Astrocyte of the cerebellum (primary cell): Measurements from ENCODE around the gene LRRC3C.

Experiments
- DNase-seq: peaks from one replicate; pipeline ENCODE4 v3.0.0-alpha.2; 2011; ENCODE audit warnings: low read depth
- H3K4me3 ChIP-seq: 2 replicates; pipeline ENCODE4 v1.5.1; 2011; ENCODE audit warnings: mild to moderate bottlenecking, low read depth, low read length, moderate library complexity
- in situ Hi-C: cut with HindIII; loops from 2 replicates; pipeline ENCODE4 v1.10.0; 2017; ENCODE audit warnings: low sequenced_read_pairs
- TF ChIP-seq, protein P1 (sequence below): IDR thresholded peaks from 2 replicates; pipeline ENCODE4 v1.5.1; 2012; ENCODE audit warnings: low read length, low read depth, moderate library complexity, mild to moderate bottlenecking; ENCODE audit errors: missing control alignments

The LRRC3C gene

DNA sequence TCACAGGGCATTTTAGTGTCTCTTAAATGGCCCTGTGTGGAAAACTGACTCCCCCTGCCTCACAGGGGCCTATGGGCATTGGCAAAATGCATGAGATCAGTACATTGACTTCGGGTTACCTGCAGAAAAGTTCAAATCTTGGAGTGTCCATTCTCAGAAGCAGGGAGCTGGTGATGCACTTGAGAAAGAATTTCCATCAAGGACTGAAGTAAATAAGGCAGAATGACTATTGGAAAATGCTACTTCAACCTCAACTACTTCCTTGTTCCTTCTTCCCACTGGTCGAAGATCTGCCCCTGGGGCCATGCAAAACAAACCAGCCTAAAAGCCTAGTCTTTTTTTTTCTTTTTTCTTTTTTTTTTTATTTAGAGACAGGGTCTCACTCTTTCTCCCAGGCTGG lies 21.5 kb downstream of the LRRC3C start:
- DNase-seq: no peak
- in situ Hi-C loops: no loop called here

DNA sequence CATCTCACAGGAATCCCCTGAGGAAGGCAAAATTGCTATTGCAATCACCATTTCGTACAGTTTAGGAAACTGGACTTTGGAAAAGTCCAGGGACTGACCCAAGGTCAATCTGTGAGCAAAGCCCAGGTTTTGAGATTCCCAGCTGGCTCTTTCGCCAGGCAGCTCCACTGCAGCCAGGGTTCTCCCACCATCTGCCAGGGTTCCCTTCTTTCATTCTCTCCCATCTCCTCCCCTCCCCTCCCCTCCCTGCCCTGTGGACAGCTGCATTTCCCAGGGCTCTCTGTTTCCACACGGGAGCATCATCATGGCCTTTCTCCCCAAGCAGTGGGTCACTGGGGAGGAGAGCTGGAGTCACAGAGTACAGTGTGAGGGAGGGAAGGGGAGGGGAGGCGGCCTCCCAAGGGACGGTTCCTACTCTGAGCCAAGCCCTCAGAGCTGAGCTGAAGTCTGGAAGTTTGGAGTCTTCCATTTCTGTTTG lies 23.4 kb downstream of the LRRC3C start:
- in situ Hi-C loops: no loop called here
- H3K4me3 ChIP-seq: no peak overlapping the region
- DNase-seq: no peak
- TF ChIP-seq, protein P1, sequence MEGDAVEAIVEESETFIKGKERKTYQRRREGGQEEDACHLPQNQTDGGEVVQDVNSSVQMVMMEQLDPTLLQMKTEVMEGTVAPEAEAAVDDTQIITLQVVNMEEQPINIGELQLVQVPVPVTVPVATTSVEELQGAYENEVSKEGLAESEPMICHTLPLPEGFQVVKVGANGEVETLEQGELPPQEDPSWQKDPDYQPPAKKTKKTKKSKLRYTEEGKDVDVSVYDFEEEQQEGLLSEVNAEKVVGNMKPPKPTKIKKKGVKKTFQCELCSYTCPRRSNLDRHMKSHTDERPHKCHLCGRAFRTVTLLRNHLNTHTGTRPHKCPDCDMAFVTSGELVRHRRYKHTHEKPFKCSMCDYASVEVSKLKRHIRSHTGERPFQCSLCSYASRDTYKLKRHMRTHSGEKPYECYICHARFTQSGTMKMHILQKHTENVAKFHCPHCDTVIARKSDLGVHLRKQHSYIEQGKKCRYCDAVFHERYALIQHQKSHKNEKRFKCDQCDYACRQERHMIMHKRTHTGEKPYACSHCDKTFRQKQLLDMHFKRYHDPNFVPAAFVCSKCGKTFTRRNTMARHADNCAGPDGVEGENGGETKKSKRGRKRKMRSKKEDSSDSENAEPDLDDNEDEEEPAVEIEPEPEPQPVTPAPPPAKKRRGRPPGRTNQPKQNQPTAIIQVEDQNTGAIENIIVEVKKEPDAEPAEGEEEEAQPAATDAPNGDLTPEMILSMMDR: no peak

More for the DNA sequence above, 21.5 kb downstream of the LRRC3C start:
- TF ChIP-seq, protein P1: no peak
- no peak overlapping the region for H3K4me3 ChIP-seq

GRCh38 chr17:39951924-39952679 lies 24.6 kb downstream of the LRRC3C start:
- TF ChIP-seq, protein P1: no peak
- in situ Hi-C loops: no loop called here
- no peak for DNase-seq
- peak overlapping the region; percentile 36 for H3K4me3 ChIP-seq

DNA sequence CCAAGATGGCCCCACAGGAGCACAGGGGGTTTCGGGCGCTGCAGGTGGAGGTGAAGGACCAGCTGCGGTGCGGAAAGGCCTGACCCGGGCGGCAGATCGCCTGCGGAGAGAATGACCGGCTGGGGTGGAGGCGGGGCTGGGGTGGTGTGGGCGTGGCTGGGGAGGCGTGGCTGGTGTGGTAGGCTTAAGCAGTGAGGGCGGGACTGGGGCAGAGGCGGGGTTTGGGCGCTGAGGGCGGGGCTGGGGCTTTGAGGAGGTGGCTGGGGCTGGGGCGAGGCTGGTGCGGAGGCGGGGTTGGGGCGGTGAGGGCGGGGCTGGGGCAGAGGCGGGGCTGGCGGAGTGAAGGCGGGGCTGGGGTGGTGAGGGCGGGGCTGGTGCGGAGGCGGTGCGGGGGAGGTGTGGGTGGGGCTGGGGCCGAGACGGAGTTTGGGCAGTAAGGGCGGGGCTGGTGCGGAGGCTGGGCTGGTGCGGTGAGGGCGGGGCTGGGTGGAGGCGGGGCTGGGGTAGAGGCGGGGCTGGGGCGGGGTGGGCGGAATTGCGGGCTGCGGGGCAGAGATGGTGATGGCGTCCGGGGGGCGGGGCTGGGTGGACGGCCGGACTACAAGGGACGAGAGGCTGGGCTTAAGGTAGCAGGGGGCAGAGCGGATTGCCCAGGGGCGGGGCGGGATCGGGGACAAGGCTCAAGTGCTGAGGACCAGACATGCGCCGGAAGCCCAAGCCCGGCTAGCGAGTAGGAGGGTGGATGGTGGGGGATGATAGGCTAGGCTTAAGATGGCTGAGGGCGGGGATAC lies 25.3 kb downstream of the LRRC3C start:
- in situ Hi-C loops: no loop called here
- TF ChIP-seq, protein P1: no peak
- peak; percentile 86 for DNase-seq
- H3K4me3 ChIP-seq: peak overlapping the region; percentile 36

DNA sequence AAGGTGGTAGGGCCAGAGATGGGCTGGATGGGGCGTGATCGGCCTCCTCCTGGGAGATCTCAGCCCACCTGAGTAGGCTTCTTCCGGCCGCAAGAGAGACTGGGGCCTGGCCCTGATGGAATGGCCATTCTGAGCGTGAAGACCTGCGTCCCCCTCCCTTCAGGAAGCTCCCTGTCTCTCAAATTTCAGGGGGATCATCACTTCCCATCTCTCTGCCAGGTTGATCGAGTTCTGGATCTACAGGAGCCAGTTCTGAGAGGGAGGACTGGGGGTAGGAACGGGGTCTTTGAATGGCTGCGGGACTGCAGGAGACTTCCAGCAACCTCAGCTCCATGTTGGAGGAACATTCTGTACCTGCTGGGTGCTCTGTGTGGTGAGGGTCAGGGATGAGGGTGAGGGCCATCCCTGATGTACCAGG lies 25.9 kb downstream of the LRRC3C start:
- no peak for DNase-seq
- in situ Hi-C loops: no loop called here
- TF ChIP-seq, protein P1: no peak
- H3K4me3 ChIP-seq: peak overlapping the region; percentile 36

DNA sequence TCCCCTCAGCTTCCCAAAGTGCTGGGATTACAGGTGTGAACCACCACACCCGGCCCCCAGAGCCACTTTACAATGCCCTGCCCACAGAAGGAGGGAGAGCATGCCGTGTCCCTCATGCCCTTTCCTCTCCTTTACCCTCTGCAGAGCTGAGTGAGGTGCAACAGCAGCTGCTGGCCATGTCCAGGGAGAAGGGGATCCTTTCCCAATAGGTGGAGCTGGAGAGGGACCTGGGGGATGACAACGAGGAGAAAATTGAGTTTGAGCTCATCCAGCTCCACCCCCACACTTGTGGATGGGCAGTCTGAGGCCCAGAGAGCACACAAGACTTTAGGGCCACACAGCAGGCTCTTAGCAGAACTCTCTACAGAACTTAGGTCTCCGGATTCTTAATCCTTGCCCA lies 27.3 kb downstream of the LRRC3C start:
- TF ChIP-seq, protein P1: no peak
- no peak for DNase-seq
- no peak overlapping the region for H3K4me3 ChIP-seq
- in situ Hi-C loops: no loop called here
